SU-DHL-6 (cell line): Measurements from ENCODE around the gene ITFG1.
"Not testable (repeated sequence)": the region's sequence is repeated elsewhere in the genome, so short reads cannot be mapped to it uniquely, and the experiment has no call there.

Source experiments
- H2AFZ ChIP-seq: fragments of 200-600 bp; sonication (generic); 2 replicates; pipeline ENCODE4 v1.6.1; 2014; ENCODE audit warnings: low read depth, mild to moderate bottlenecking, moderate library complexity, mixed read lengths, antibody characterized with exemption, low read length; ENCODE audit not compliant: severe bottlenecking
- H3F3A ChIP-seq: fragments of 200-600 bp; shearing (Covaris generic); 2 replicates; pipeline ENCODE4 v1.6.0; 2016; ENCODE audit warnings: antibody characterized with exemption, mild to moderate bottlenecking; ENCODE audit not compliant: insufficient read depth
- H3K27ac ChIP-seq: fragments of 200-600 bp; sonication (generic); 2 replicates; pipeline ENCODE4 v1.5.1; 2016; ENCODE audit warnings: low read depth, mild to moderate bottlenecking, low read length, moderate library complexity, mixed read lengths
- H3K27me3 ChIP-seq: fragments of 200-600 bp; sonication (generic), shearing (Covaris generic); 2 replicates; pipeline ENCODE4 v1.6.0; 2014; ENCODE audit warnings: mild to moderate bottlenecking, low read length
- H3K36me3 ChIP-seq: fragments of 200-600 bp; sonication (generic); 2 replicates; pipeline ENCODE4 v1.6.1; 2014; ENCODE audit warnings: mild to moderate bottlenecking, low read length, mixed read lengths
- H3K4me2 ChIP-seq: fragments of 300-600, 200-600 bp; shearing (Covaris generic), sonication (generic); 2 replicates; pipeline ENCODE4 v1.6.0; 2014; ENCODE audit warnings: low read length, low read depth, mild to moderate bottlenecking; ENCODE audit not compliant: poor library complexity, severe bottlenecking
- H3K4me3 ChIP-seq: fragments of 200-600 bp; sonication (generic); 2 replicates; pipeline ENCODE4 v1.5.1; 2014; ENCODE audit warnings: antibody characterized with exemption, low read length, mild to moderate bottlenecking, mixed read lengths; ENCODE audit not compliant: insufficient read depth, poor library complexity, severe bottlenecking
- H3K79me2 ChIP-seq: fragments of 200-600 bp; sonication (generic); 2 replicates; pipeline ENCODE4 v1.6.1; 2014; ENCODE audit warnings: mild to moderate bottlenecking, low read length, moderate library complexity; ENCODE audit not compliant: insufficient read depth
- H3K9ac ChIP-seq: fragments of 200-600 bp; sonication (generic); 2 replicates; pipeline ENCODE4 v1.7.0; 2014; ENCODE audit warnings: mild to moderate bottlenecking, low read length
- H3K9me2 ChIP-seq: fragments of 200-600 bp; sonication (generic); replicated peaks from 2 replicates; pipeline ENCODE4 v1.6.1; 2014; ENCODE audit warnings: low read length; ENCODE audit not compliant: insufficient read depth
- H3K9me3 ChIP-seq: fragments of 200-600 bp; sonication (generic); 2 replicates; pipeline ENCODE4 v1.6.1; 2014; ENCODE audit warnings: low read length, mixed read lengths; ENCODE audit not compliant: insufficient read depth
- H4K20me1 ChIP-seq: fragments of 200-600 bp; sonication (generic); 2 replicates; pipeline ENCODE4 v1.6.1; 2014; ENCODE audit warnings: low read depth, mild to moderate bottlenecking, antibody characterized with exemption, low read length, moderate library complexity, mixed read lengths
- EZH2phosphoT487 ChIP-seq: fragments of 200-600 bp; sonication (generic), shearing (Covaris generic); conservative IDR thresholded peaks from 2 replicates; pipeline ENCODE4 v1.6.1; 2018; ENCODE audit warnings: mild to moderate bottlenecking, antibody characterized with exemption, low read length, moderate library complexity, mixed read lengths
- TF ChIP-seq, protein P1 (sequence below): fragments of 200-600 bp; sonication (generic); IDR thresholded peaks from one replicate; pipeline ENCODE4 v1.5.1; 2017; ENCODE audit warnings: antibody characterized with exemption, mild to moderate bottlenecking, low read length, moderate library complexity; ENCODE audit not compliant: insufficient read depth, poor library complexity, severe bottlenecking

Gene ITFG1

DNA sequence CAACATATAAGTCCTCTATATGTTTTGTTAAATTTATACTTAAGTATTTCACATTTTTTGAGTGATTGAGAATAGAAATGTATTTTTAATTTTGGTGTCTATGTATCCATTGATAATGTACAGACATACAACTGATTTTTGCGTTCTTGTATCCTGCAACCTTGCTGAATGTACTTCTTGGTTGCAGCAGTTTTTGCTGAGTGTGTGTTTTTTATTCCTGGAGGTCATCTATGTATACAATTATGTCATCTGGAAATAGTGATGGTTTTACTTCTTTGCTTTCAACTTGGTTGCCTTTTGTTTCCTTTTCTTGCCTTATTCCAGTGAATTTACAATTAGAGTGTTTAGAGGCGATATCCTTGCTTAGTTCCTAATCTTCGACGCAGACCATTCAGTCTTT, 249.6 kb downstream of the ITFG1 start:
- no peaks in the 10 kb centered on the region for H3F3A ChIP-seq
- H3K9me3 ChIP-seq, result no peaks in the 10 kb centered on the region
- no peaks in the 10 kb centered on the region for H3K79me2 ChIP-seq
- H3K4me3 ChIP-seq, result no peak overlapping the region
- H3K4me2 ChIP-seq, result no peak overlapping the region
- H3K27ac ChIP-seq, result no peak overlapping the region
- no peak overlapping the region for H2AFZ ChIP-seq
- no peak for TF ChIP-seq EZH2phosphoT487
- TF ChIP-seq, protein P1, sequence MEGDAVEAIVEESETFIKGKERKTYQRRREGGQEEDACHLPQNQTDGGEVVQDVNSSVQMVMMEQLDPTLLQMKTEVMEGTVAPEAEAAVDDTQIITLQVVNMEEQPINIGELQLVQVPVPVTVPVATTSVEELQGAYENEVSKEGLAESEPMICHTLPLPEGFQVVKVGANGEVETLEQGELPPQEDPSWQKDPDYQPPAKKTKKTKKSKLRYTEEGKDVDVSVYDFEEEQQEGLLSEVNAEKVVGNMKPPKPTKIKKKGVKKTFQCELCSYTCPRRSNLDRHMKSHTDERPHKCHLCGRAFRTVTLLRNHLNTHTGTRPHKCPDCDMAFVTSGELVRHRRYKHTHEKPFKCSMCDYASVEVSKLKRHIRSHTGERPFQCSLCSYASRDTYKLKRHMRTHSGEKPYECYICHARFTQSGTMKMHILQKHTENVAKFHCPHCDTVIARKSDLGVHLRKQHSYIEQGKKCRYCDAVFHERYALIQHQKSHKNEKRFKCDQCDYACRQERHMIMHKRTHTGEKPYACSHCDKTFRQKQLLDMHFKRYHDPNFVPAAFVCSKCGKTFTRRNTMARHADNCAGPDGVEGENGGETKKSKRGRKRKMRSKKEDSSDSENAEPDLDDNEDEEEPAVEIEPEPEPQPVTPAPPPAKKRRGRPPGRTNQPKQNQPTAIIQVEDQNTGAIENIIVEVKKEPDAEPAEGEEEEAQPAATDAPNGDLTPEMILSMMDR, result no peak
- H3K9ac ChIP-seq, result no peak overlapping the region
- no peaks in the 10 kb centered on the region for H3K9me2 ChIP-seq
- H4K20me1 ChIP-seq, result no peaks in the 10 kb centered on the region
- H3K36me3 ChIP-seq, result peaks cover 12% of the 10 kb centered on the region; the same call in 1 of the 2 replicates
- H3K27me3 ChIP-seq, result no peaks in the 10 kb centered on the region

GRCh38 chr16:47204736-47205504, 255.9 kb downstream of the ITFG1 start:
- Histone ChIP-seq H3K4me3 (no peak overlapping the region), H3K79me2 (no peaks in the 10 kb centered on the region), H3K4me2 (no peak overlapping the region), H2AFZ (no peak overlapping the region), H3F3A (no peaks in the 10 kb centered on the region), H3K9me3 (no peaks in the 10 kb centered on the region), H4K20me1 (no peaks in the 10 kb centered on the region), H3K36me3 (no peaks in the 10 kb centered on the region), H3K27ac (no peak overlapping the region), H3K27me3 (no peaks in the 10 kb centered on the region), H3K9ac (no peak overlapping the region), H3K9me2 (no peaks in the 10 kb centered on the region)
- TF ChIP-seq, protein P1, result no peak
- TF ChIP-seq EZH2phosphoT487, result no peak

DNA sequence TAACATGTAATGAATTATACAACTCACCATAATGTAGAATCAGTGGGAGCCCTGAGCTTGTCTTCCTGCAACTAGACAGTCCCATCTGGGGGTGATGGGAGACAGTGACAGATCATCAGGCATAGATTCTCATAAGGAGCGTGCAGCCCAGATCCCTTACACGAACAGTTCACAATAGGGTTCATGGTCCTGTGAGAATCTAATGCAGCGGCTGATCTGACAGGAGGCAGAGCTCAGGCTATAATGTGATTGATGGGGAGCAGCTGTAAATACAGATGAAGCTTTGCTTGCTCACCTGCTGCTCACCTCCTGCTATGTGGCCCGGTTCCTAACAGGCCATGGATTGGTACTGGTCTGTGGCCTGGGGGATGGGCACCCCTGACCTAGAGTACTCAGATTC, 257.4 kb downstream of the ITFG1 start:
- not testable (repeated sequence) for H3K9me3 ChIP-seq, H3K4me3 ChIP-seq, H3K9me2 ChIP-seq, H3K79me2 ChIP-seq, H4K20me1 ChIP-seq, H2AFZ ChIP-seq, H3K4me2 ChIP-seq, H3K27ac ChIP-seq, H3K36me3 ChIP-seq, H3F3A ChIP-seq, H3K27me3 ChIP-seq, H3K9ac ChIP-seq

DNA sequence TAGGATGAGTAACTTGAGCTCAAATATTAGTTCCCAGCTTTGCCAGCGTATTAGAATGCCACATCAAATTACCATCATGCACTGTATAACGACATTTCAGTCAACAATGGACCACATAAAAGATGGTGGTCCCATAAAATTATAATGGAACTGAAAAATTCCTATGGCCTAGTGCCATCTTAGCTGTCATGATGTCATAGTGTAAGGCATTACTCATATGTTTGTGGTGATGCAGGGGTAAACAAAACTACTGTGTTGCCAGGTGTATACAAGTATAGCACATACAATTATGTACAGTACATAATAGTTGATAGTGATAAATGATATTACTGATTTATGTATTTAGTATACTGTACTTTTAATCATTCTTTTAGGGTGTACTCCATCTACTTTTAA, 262.7 kb downstream of the ITFG1 start:
- no peak overlapping the region for H3K27ac ChIP-seq
- H3K4me3 ChIP-seq, result no peak overlapping the region
- TF ChIP-seq EZH2phosphoT487, result no peak
- TF ChIP-seq, protein P1, result no peak
- no peaks in the 10 kb centered on the region for H3K9me3 ChIP-seq
- no peaks in the 10 kb centered on the region for H4K20me1 ChIP-seq
- H3K9me2 ChIP-seq, result no peaks in the 10 kb centered on the region
- H3F3A ChIP-seq, result no peaks in the 10 kb centered on the region
- no peaks in the 10 kb centered on the region for H3K36me3 ChIP-seq
- no peaks in the 10 kb centered on the region for H3K27me3 ChIP-seq
- H3K79me2 ChIP-seq, result no peaks in the 10 kb centered on the region
- no peak overlapping the region for H2AFZ ChIP-seq
- no peak overlapping the region for H3K9ac ChIP-seq
- H3K4me2 ChIP-seq, result no peak overlapping the region
